K562 (cell line): ENCODE data around the gene POLR3C. TPM values are rescaled to one million over a fixed set of nuclear protein-coding genes. Genes with fewer than 3 reads are reported as not detected.

Source experiments
- CC2D1A ChIP-seq: fragments of 450-650 bp; IDR thresholded peaks from 2 replicates; pipeline ENCODE4 v1.6.1; 2017; ENCODE audit warnings: mild to moderate bottlenecking
- CEBPG ChIP-seq, 3 experiments: fragments of 200-800 bp in 1 of 3; sonication (Bioruptor generic) in 1 of 3; sonication (generic) in 1 of 3; formaldehyde crosslinking in 1 of 3; IDR thresholded peaks in 2 of 3; conservative IDR thresholded peaks in 1 of 3; 2 replicates each; pipeline versions ENCODE4 v1.6.1 to v1.8.0; 2016 to 2022; ENCODE audit warnings: missing compliant biosample characterization in 2 of 3, missing genetic modification characterization in 2 of 3, mild to moderate bottlenecking in 1 of 3, missing genetic modification reagents in 1 of 3
- CTCF ChIP-seq, 3 experiments: IDR thresholded peaks in 2 of 3; conservative IDR thresholded peaks in 1 of 3; 2 replicates each; pipeline ENCODE4 v1.5.1; 2011 to 2012; ENCODE audit warnings: low read length in 3 of 3, mild to moderate bottlenecking in 3 of 3, control low read depth in 2 of 3, improper control_type of control experiment in 1 of 3, inconsistent platforms in 1 of 3, low read depth in 1 of 3, mixed read lengths in 1 of 3, moderate library complexity in 1 of 3; ENCODE audit not compliant: insufficient read depth in 2 of 3
- JUND ChIP-seq, 2 experiments: IDR thresholded peaks; 2 replicates in 1 of 2; 3 replicates in 1 of 2; pipeline ENCODE4 v1.6.1; 2011; ENCODE audit warnings: borderline replicate concordance in 2 of 2, low read depth in 2 of 2, low read length in 2 of 2, improper control_type of control experiment in 1 of 2, missing biosample characterization in 1 of 2, missing genetic modification characterization in 1 of 2, missing genetic modification reagents in 1 of 2
- PHF8 ChIP-seq: fragments of 200-600 bp; sonication (generic); IDR thresholded peaks from 2 replicates; pipeline ENCODE4 v1.6.1; 2012; ENCODE audit warnings: mixed run types, mild to moderate bottlenecking, inconsistent platforms, low read length, moderate library complexity, borderline replicate concordance
- RBM22 ChIP-seq: fragments of 200-400 bp; formaldehyde crosslinking; IDR thresholded peaks from 2 replicates; pipeline ENCODE4 v1.6.1; 2018; ENCODE audit warnings: low read length, low read depth; ENCODE audit not compliant: poor library complexity, severe bottlenecking
- SMAD1 ChIP-seq: fragments of 150-350 bp; IDR thresholded peaks from 2 replicates; pipeline ENCODE4 v1.6.1; 2014; ENCODE audit warnings: low read length, low read depth; ENCODE audit not compliant: partially characterized antibody
- SMC3 ChIP-seq: conservative IDR thresholded peaks from 2 replicates; pipeline ENCODE4 v1.6.1; 2011; ENCODE audit warnings: low read depth, low read length, improper control_type of control experiment; ENCODE audit not compliant: insufficient read depth
- SP1 ChIP-seq: sonication (generic); formaldehyde crosslinking; IDR thresholded peaks from 2 replicates; pipeline ENCODE4 v1.8.1; 2022; ENCODE audit warnings: mild to moderate bottlenecking, missing genetic modification reagents
- STAG1 ChIP-seq: sonication (generic); formaldehyde crosslinking; IDR thresholded peaks from 2 replicates; pipeline ENCODE4 v1.5.0; 2020; ENCODE audit warnings: missing genetic modification reagents, borderline replicate concordance
- TAF9B ChIP-seq: fragments of 450-650 bp; IDR thresholded peaks from 2 replicates; pipeline ENCODE4 v1.6.1; 2018; ENCODE audit warnings: mild to moderate bottlenecking; ENCODE audit not compliant: partially characterized antibody
- TFAP4 ChIP-seq: sonication (generic); formaldehyde crosslinking; IDR thresholded peaks from 2 replicates; pipeline ENCODE4 v1.8.0; 2022; ENCODE audit warnings: missing genetic modification reagents, mild to moderate bottlenecking, moderate library complexity, borderline replicate concordance
- USF1 ChIP-seq: sonication (generic); formaldehyde crosslinking; IDR thresholded peaks from 2 replicates; pipeline ENCODE4 v1.9.0; 2022; ENCODE audit warnings: mild to moderate bottlenecking, missing genetic modification reagents
- ZBTB26 ChIP-seq: fragments of 450-650 bp; formaldehyde crosslinking; IDR thresholded peaks from 2 replicates; pipeline ENCODE4 v1.4.0; 2022; ENCODE audit warnings: missing genetic modification characterization
- ZNF24 ChIP-seq: fragments of 450-650 bp; IDR thresholded peaks from 2 replicates; pipeline ENCODE4 v1.6.1; 2016
- ZNF592 ChIP-seq: fragments of 450-650 bp; IDR thresholded peaks from 2 replicates; pipeline ENCODE4 v1.6.1; 2017; ENCODE audit warnings: antibody characterized with exemption, mild to moderate bottlenecking
- polyA plus RNA-seq, 8 experiments: library from polyadenylated mRNA; depleted of rRNA in 4 of 8; stranded (reverse) in 5 of 8; unstranded in 3 of 8; fragments of >200 nt; fragmentation: Nextera tagmentation in 2 of 8; fragmentation: Illumina TruSeq in 1 of 8; extraction: Ambion mirVana in 2 of 8; extraction: Trizol in 1 of 8; gene quantifications; 2 replicates each; pipeline versions ENCODE4 v1.2.1 to v1.2.3, GENCODE V29; 2011 to 2014; ENCODE audit warnings: inconsistent platforms in 1 of 8, missing spikeins in 1 of 8
- total RNA-seq, 7 experiments: library from RNA; depleted of rRNA in 6 of 7; stranded (reverse); fragments of >200 nt in 6 of 7; fragmentation: Illumina TruSeq in 2 of 7; extraction: Trizol in 2 of 7; gene quantifications; 2 replicates each; pipeline versions ENCODE4 v1.2.1 to v1.2.3, GENCODE V29; 2011 to 2021; ENCODE audit warnings: low replicate concordance in 1 of 7

Gene POLR3C
- total and polyA plus RNA-seq, 9 of the 15 experiments (the other 6 are each of a cell fraction or from before 2014, with no cell fraction given): 19.7 to 64.1 (median 45.2) TPM

DNA sequence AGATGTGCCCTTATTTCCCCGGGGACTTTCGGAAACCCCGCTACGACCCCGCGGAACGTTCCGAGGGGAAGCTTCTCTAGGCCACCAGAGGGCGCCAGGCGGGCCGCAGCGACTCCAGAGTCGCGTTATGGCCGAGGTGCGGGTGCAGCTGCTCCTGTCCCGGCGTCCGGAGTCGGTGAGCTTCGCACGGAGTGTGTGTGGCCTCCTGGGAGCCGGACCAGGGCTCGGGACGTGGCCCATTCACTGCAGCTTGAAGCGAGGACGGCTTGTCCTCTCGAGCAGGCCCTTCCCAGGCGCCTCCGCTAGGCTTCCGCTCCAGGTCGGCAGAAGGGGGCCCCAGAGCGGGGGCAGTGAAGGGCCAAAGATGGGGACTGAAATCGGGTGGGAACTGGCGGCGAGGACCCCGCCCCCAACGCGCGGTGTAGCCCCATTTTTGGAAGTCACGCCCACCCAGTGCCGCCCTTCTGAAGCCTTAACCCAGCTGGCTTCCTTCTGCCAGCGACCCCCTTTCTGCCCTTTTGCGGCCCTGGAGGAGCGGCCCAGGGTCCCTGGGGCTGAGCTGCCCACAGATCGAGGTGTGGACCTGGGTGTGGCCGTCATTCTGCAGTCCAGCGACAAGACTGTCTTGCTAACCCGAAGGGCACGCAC is 21.6 kb downstream of the POLR3C start, which contains the start of gene NUDT17 (continued):
- TF ChIP-seq PHF8 (peak; percentile 75; the same call in 1 of the 2 replicates), TFAP4 (CRISPR knock-in tag) (peak; percentile 92), CEBPG (CRISPR knock-in tag; IDR thresholded peaks at IDR 0.05) (peak; percentile 30; the same call in 1 of the 2 replicates), CEBPG (tag; conservative IDR thresholded peaks at IDR 0.05 in 1 of 2, IDR thresholded peaks at IDR 0.05 in 1 of 2) (no peak), RBM22 (peak; percentile 86), USF1 (CRISPR knock-in tag) (no peak), ZNF592 (peak; percentile 61; the same call in 1 of the 2 replicates), SMC3 (peak; percentile 64), SMAD1 (peak; percentile 39), ZNF24 (0 out of 2 replicates have a peak, but pooled peaks have one; percentile 24), JUND (IDR thresholded peaks at IDR 0.05; ENCODE audit: borderline replicate concordance, low read depth, low read length) (0 out of 2 replicates have a peak, but pooled peaks have one; percentile 12), JUND (tag; IDR thresholded peaks at IDR 0.05; ENCODE audit: borderline replicate concordance, low read depth, low read length) (peak; percentile 12; the same call in 1 of the 3 replicates), STAG1 (CRISPR knock-in tag) (peak; percentile 69), TAF9B (peak; percentile 52), ZBTB26 (no peak), CC2D1A (peak; percentile 38; the same call in 1 of the 2 replicates), CTCF (IDR thresholded peaks at IDR 0.05 in 2 of 3, conservative IDR thresholded peaks at IDR 0.05 in 1 of 3; ENCODE audit: insufficient read depth in 2 of 3, low read depth in 1 of 3, low read length in 3 of 3) (peak; percentile 85 to 96 (median 92)), SP1 (peak; percentile 72)
